Tibial nerve (tissue), 4 donors: ENCODE data around the gene ATP13A1. TPM values are rescaled to one million over a fixed set of nuclear protein-coding genes. Genes with fewer than 3 reads are reported as not detected.

Source experiments
- DNase-seq, 2 donors: peaks; one replicate each; pipeline ENCODE4 v3.0.0-alpha.2; 2019; ENCODE audit warnings: low spot score in 2 of 2
- H3K27ac ChIP-seq, 4 donors: fragments of 200-600 bp; sonication (generic) in 3 of 4; one replicate each; pipeline ENCODE4 v1.5.1; 2017 to 2019; ENCODE audit warnings: mild to moderate bottlenecking in 1 of 4
- H3K27me3 ChIP-seq, 2 donors: fragments of 200-600 bp; sonication (generic) in 1 of 2; one replicate each; pipeline versions ENCODE4 v1.5.1 to v1.6.0; 2017 to 2019
- H3K36me3 ChIP-seq, 3 donors: fragments of 200-600 bp; sonication (generic); one replicate each; pipeline ENCODE4 v1.5.1; 2018 to 2019
- H3K4me1 ChIP-seq, 4 donors: fragments of 200-600 bp; sonication (generic) in 3 of 4; one replicate each; pipeline ENCODE4 v1.5.1; 2017 to 2019
- H3K4me3 ChIP-seq, 4 donors: fragments of 200-600 bp; sonication (generic) in 3 of 4; one replicate each; pipeline ENCODE4 v1.5.1; 2017 to 2019; ENCODE audit warnings: mild to moderate bottlenecking in 1 of 4, moderate library complexity in 1 of 4
- H3K9me3 ChIP-seq, 4 donors: fragments of 200-600 bp; sonication (generic) in 3 of 4; one replicate each; pipeline ENCODE4 v1.5.1; 2017 to 2019
- EP300 ChIP-seq, 2 donors: sonication (generic); formaldehyde crosslinking; IDR thresholded peaks; one replicate each; pipeline ENCODE4 v1.6.1; 2017; ENCODE audit warnings: antibody characterized with exemption in 2 of 2, mild to moderate bottlenecking in 1 of 2
- POLR2A ChIP-seq, 2 donors: fragments of 450-650 bp; IDR thresholded peaks; one replicate each; pipeline ENCODE4 v1.6.1; 2017; ENCODE audit warnings: antibody characterized with exemption in 2 of 2, mild to moderate bottlenecking in 2 of 2, moderate library complexity in 2 of 2
- WGBS, 2 donors: methylation state at CpG; one replicate each; pipeline ENCODE4 v1.1.5; 2018; 5-methylcytosine and 5-hydroxymethylcytosine counted together
- total RNA-seq, 4 donors: library from RNA; depleted of rRNA; stranded (reverse); fragments of >200 nt; gene quantifications; one replicate each; pipeline ENCODE4 v1.1.0, GENCODE V29; 2016
- TF ChIP-seq, protein P1 (sequence below), 5 experiments: fragments of 200-600 bp in 3 of 5; fragments of 450-650 bp in 2 of 5; sonication (generic) in 3 of 5; IDR thresholded peaks; one replicate each; pipeline ENCODE4 v1.5.1; 2016 to 2019; ENCODE audit warnings: antibody characterized with exemption in 5 of 5, mild to moderate bottlenecking in 3 of 5, moderate library complexity in 2 of 5

The ATP13A1 gene
- total RNA-seq, 4 donors from 2014 or later: 312 to 705 (median 344) TPM

DNA sequence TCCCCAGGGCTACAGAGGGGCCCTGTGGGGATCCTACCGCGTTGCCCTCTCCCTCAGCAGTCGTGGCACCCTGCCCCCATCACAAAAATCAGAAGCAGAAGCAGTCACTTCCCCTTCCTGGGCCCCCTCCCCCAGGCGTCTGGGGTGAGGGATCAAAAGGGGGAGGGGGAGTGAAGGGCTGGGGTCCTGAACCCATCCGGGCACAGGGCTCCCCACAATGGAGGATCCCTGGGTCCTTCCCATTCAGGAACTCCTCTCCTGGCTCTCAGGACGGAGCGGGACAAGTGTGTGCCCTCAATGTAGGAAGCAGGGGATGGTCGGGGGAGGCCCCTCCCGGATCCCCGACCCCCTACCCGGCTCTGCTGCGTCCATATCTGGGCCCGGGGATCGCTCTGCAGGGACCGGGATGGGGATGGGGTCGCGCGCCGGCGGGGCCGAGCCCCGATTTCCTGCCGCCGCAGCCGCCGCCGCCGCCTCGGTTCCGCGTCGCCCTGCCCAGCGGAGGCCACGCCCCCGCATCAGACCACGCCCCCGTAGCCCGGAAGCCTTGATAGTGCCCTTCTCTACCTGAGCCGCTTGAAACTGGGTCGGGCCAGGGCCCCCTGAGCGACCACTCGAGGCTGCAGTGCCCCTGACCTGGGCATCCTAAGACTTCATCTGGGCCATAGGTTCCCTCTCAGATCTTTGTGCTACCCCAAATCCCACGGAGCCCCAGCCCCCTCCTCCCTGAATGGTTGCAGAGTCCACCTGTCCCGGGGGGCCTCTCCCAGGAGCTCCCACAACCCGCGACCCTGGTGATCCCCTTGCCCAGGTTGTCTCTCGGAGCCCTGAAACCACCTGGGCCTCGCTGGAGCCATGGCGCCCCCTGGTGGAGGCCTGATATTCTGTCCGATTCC lies 20.1 kb downstream of the ATP13A1 start, which contains the start of gene GMIP:
Gene GMIP, minus strand, starts transcription at position 500 of the 896 bp plus-strand sequence. Its CDS starts 128 bp downstream, at position 372.
- WGBS, 2 donors: 0 to 2% methylated on average over 12 to 21 of the region's 50 CpGs
- Histone ChIP-seq H3K4me3 (peak within 1 kb of the TSS; percentile 29 to 72 (median 58)), H3K36me3 (peaks cover 8 to 51% (median 21%) of the 10 kb centered on the region in 3 donors), H3K4me1 (peaks cover 0 to 20% (median 0%) of the 10 kb centered on the region in 4 donors), H3K27ac (peak within 1 kb of the TSS in 2 of 4 donors; percentile 79 to 88), H3K27me3 (no peaks in the 10 kb centered on the region), H3K9me3 (no peaks in the 10 kb centered on the region)
- DNase-seq: peak; percentile 40 to 69
- TF ChIP-seq EP300 (IDR thresholded peaks at IDR 0.05) (no peak), POLR2A (IDR thresholded peaks at IDR 0.05) (no peak)
- TF ChIP-seq, protein P1, sequence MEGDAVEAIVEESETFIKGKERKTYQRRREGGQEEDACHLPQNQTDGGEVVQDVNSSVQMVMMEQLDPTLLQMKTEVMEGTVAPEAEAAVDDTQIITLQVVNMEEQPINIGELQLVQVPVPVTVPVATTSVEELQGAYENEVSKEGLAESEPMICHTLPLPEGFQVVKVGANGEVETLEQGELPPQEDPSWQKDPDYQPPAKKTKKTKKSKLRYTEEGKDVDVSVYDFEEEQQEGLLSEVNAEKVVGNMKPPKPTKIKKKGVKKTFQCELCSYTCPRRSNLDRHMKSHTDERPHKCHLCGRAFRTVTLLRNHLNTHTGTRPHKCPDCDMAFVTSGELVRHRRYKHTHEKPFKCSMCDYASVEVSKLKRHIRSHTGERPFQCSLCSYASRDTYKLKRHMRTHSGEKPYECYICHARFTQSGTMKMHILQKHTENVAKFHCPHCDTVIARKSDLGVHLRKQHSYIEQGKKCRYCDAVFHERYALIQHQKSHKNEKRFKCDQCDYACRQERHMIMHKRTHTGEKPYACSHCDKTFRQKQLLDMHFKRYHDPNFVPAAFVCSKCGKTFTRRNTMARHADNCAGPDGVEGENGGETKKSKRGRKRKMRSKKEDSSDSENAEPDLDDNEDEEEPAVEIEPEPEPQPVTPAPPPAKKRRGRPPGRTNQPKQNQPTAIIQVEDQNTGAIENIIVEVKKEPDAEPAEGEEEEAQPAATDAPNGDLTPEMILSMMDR (IDR thresholded peaks at IDR 0.05): peak; percentile 88 to 94 (median 90)

DNA sequence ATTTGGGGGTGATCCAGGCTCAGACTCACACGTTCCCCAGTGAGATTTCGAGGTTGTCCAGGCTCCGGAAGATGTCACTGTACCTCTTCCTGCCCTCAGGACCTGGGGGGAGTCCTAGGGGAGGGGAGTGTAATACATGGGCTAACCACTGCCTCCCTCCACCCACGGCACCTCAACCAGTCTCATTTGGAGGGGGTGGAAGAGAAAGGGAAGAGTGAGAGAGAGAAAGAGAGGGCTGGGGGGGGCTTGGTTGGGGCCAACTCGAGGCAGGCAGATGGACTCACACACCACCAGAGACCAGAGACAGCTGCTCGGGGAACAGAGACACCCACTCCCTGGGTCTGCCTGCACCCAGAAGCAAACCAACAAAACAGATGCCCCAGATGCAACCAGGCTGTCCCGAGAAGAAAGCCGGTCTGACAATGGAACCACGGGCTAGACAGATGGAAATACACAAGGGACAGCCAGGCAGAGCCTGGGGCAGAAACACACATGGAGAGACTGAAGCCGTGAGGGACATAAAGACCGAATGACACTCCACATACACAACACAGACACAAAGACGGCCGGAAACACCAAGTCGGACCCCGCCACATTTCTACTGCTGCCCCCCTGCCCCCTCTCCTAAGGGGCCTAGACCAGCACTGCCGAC lies 20.8 kb downstream of the ATP13A1 start:
- peak overlapping the region; percentile 29 to 72 (median 58) for H3K4me3 ChIP-seq
- peak overlapping the region in 2 of 4 donors; percentile 79 to 88 for H3K27ac ChIP-seq
- no peaks in the 10 kb centered on the region for H3K9me3 ChIP-seq
- peaks cover 0 to 20% (median 0%) of the 10 kb centered on the region in 4 donors for H3K4me1 ChIP-seq
- no peak for DNase-seq
- 23 to 28% methylated on average over 16 of the region's 16 CpGs for WGBS, 2 donors
- TF ChIP-seq, protein P1 (IDR thresholded peaks at IDR 0.05): no peak
- TF ChIP-seq POLR2A (IDR thresholded peaks at IDR 0.05) (no peak), EP300 (IDR thresholded peaks at IDR 0.05) (no peak)
- no peaks in the 10 kb centered on the region for H3K27me3 ChIP-seq
- peaks cover 8 to 50% (median 21%) of the 10 kb centered on the region in 3 donors for H3K36me3 ChIP-seq

DNA sequence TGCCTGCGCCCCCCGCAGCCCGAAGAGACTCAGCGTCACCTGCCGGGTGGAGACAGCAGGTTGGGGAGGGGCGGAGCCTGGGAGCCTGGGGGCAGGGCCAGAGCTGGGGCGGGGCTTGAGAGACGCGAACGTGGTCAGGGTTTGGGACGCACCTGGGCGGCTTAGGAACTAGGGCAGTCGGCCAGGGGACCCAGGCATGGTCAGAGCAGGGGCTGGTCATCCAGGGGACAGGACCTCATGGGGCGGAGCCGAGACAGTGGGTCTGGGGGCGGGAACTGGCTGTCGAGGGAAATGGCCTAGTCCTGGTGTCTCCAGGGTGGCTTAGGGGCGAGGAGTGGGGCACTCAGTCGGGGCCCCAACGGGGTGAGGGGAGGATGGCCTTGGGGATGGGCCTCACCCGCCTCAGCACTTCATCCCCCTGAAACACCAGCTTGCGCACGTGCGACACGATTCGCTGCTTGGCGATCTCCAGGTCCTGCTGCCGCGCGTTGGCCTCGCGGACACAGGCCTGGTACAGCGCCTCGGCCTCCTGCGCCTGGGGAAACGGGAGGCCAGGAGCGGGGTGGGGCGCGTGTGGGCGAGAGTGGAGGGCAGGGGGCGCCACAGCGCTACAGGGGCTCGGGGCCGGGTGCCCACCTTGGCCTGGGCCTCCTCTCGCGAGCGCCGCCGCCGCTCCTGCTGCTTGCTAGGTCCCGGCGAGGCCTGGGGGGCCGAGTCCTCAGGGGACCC lies 25.8 kb downstream of the ATP13A1 start:
- no peak for DNase-seq
- Histone ChIP-seq H3K36me3 (peaks cover 0 to 63% (median 0%) of the 10 kb centered on the region in 3 donors), H3K4me1 (peaks cover 0 to 5% (median 0%) of the 10 kb centered on the region in 4 donors), H3K9me3 (no peaks in the 10 kb centered on the region), H3K27ac (no peak overlapping the region), H3K27me3 (no peaks in the 10 kb centered on the region), H3K4me3 (no peak overlapping the region)
- TF ChIP-seq POLR2A (IDR thresholded peaks at IDR 0.05) (no peak), EP300 (IDR thresholded peaks at IDR 0.05) (no peak)
- TF ChIP-seq, protein P1 (IDR thresholded peaks at IDR 0.05): no peak
- WGBS, 2 donors: 73 to 79% methylated on average over 48 to 51 of the region's 53 CpGs

DNA sequence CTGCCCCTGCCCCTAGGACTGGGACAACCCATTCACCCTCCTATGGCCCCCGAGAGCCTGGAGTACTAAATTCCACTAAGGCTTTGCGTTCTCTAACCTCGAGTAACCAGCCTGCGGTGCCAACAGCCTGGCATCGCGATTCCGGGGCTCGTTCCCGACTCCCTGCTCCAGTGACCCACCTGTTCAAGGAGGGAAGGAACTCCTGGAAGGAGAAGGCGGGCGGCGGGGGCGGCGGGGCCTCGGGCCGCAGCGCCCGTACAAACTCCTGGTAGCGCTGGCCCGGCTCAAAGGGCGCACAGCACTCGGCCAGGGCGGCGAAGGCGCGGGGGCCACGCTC lies 26.3 kb downstream of the ATP13A1 start:
- Histone ChIP-seq H3K27ac (no peak overlapping the region), H3K27me3 (no peaks in the 10 kb centered on the region), H3K4me3 (no peak overlapping the region), H3K4me1 (no peaks in the 10 kb centered on the region), H3K36me3 (peaks cover 0 to 68% (median 0%) of the 10 kb centered on the region in 3 donors), H3K9me3 (no peaks in the 10 kb centered on the region)
- DNase-seq: no peak
- 74% methylated on average over 22 to 27 of the region's 27 CpGs for WGBS, 2 donors
- TF ChIP-seq EP300 (IDR thresholded peaks at IDR 0.05): no peak
- no peak for TF ChIP-seq POLR2A (IDR thresholded peaks at IDR 0.05)

DNA sequence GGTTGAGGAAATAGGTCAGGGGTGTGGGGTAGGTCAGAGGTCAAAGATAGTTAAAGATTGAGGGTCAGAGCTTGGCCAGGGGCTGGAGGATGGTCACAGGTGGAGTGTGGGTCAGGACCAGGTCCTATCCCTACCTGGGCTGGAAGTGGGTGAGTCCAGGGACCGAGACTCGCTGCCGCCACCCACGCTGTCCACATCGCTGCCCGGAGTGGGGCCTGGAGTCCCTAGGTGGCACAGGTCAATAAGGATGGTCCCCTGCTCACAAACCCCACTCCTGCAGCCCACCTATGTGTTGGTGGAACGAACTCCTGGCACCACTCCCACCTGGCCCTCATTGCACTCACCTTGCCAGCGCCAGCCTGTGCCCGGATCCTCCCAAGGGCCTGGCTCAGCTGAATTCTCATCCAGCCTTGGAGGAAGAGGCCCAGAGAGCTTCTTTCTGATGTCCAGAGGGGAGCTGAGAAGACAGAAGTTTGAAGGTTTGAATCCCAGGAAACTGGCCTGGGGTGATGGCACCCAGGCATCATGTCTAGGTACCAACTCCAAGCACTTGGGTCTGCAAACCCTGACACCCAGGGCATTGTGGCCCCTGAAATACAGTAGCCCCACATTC lies 26.8 kb downstream of the ATP13A1 start:
- no peaks in the 10 kb centered on the region for H3K9me3 ChIP-seq
- no peak for TF ChIP-seq EP300 (IDR thresholded peaks at IDR 0.05)
- TF ChIP-seq, protein P1 (IDR thresholded peaks at IDR 0.05): no peak
- no peak for TF ChIP-seq POLR2A (IDR thresholded peaks at IDR 0.05)
- peaks cover 0 to 70% (median 0%) of the 10 kb centered on the region in 3 donors for H3K36me3 ChIP-seq
- no peak overlapping the region for H3K27ac ChIP-seq
- no peak for DNase-seq
- no peaks in the 10 kb centered on the region for H3K4me1 ChIP-seq
- H3K27me3 ChIP-seq: no peaks in the 10 kb centered on the region
- no peak overlapping the region for H3K4me3 ChIP-seq
- 96% methylated on average over 9 of the region's 9 CpGs for WGBS, 2 donors
